HG02870 (cell line): ENCODE data around the gene GPR132.
"Not testable (repeated sequence)": the region's sequence is repeated elsewhere in the genome, so short reads cannot be mapped to it uniquely, and the experiment has no call there.

Source experiments
- ATAC-seq: cut with Tn5 transposase; IDR thresholded peaks from one replicate; pipeline ENCODE4 v1.9.1; 2021; ENCODE audit warnings: mild to moderate bottlenecking, moderate library complexity; ENCODE audit not compliant: unreplicated experiment

GPR132 gene

GRCh38 chr14:105076296-105076804 is 11.1 kb upstream of the GPR132 start:
- ATAC-seq, result no peak

GRCh38 chr14:105075379-105076295 is 10.4 kb upstream of the GPR132 start:
- peak; percentile 61 for ATAC-seq

GRCh38 chr14:105074601-105075053 is 9.4 kb upstream of the GPR132 start:
- no peak for ATAC-seq

- ATAC-seq, result no peak
These were observed 8.7 kb upstream of the GPR132 start for GRCh38 chr14:105073720-105074600.

GRCh38 chr14:105072892-105073719 is 7.9 kb upstream of the GPR132 start:
- ATAC-seq, result no peak

- ATAC-seq, result no peak
These were observed 7.2 kb upstream of the GPR132 start for GRCh38 chr14:105072381-105072861.

- ATAC-seq, result no peak
These were observed 6.7 kb upstream of the GPR132 start for GRCh38 chr14:105071942-105072341.

- no peak for ATAC-seq
These were observed 6.1 kb upstream of the GPR132 start for GRCh38 chr14:105071326-105071725.

- ATAC-seq, result no peak
These were observed 5.5 kb upstream of the GPR132 start for GRCh38 chr14:105070760-105071137.

GRCh38 chr14:105069871-105070759 is 4.9 kb upstream of the GPR132 start:
- ATAC-seq, result peak; percentile 37

- ATAC-seq, result no peak
These were observed 4.3 kb upstream of the GPR132 start for GRCh38 chr14:105069522-105069870.

GRCh38 chr14:105068818-105069217 is 3.6 kb upstream of the GPR132 start:
- no peak for ATAC-seq

GRCh38 chr14:105067969-105068301 is 2.7 kb upstream of the GPR132 start:
- no peak for ATAC-seq

- ATAC-seq, result no peak
These were observed 2.1 kb upstream of the GPR132 start for GRCh38 chr14:105067140-105067968.

GRCh38 chr14:105066240-105067071 is 1.2 kb upstream of the GPR132 start:
- no peak for ATAC-seq

GRCh38 chr14:105064721-105065143 is 498 bp downstream of the GPR132 start:
- no peak for ATAC-seq

- no peak for ATAC-seq
These were observed 1.2 kb downstream of the GPR132 start for GRCh38 chr14:105064001-105064400.

- ATAC-seq, result not testable (repeated sequence)
These were observed 1.7 kb downstream of the GPR132 start for GRCh38 chr14:105063506-105063905.
